GM10847 (cell line): Measurements from ENCODE around the gene CDKN2AIPNL.
A peak's percentile ranks its signal among the peaks of the same experiment; 100 is the strongest.

Source experiments
- POLR2A ChIP-seq: IDR thresholded peaks from 2 replicates; pipeline ENCODE4 v1.6.1; 2011; ENCODE audit not compliant: insufficient read length; ENCODE audit errors: extremely low read depth

CDKN2AIPNL gene, protein sequence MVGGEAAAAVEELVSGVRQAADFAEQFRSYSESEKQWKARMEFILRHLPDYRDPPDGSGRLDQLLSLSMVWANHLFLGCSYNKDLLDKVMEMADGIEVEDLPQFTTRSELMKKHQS

DNA sequence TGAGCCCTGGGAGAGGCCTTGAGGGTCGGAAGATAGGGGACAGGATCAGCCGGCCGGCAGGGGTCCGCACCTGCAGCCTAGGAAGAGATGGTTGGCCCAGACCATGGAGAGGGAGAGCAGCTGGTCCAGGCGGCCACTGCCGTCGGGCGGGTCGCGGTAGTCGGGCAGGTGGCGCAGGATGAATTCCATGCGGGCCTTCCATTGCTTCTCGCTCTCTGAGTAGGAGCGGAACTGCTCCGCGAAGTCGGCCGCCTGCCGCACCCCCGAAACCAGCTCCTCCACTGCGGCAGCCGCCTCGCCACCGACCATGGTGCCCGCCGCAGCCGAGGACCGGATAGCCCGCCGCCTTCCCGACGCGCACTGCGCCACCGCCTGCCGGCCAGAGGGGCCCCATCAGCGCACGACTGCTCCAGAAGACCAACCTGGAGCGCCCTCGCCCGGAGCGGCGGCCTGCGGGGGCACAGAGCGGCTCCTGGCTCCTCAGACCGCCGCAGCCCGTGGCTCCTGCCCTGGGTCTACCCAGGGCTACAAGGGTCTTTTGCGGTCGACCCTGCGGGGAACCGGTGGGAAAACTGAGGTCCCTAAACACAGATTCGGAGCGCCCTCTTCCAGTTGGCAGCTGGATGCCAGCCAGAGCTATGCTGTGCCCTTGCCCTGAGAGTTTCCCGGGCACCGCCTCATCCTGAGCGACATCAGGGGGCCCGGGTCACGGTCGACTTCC, at the start of gene CDKN2AIPNL:
Gene CDKN2AIPNL, minus strand, starts transcription at position 336 of the 721 bp plus-strand sequence. Its CDS starts 27 bp downstream, at position 309.
- TF ChIP-seq POLR2A = peak; percentile 83

DNA sequence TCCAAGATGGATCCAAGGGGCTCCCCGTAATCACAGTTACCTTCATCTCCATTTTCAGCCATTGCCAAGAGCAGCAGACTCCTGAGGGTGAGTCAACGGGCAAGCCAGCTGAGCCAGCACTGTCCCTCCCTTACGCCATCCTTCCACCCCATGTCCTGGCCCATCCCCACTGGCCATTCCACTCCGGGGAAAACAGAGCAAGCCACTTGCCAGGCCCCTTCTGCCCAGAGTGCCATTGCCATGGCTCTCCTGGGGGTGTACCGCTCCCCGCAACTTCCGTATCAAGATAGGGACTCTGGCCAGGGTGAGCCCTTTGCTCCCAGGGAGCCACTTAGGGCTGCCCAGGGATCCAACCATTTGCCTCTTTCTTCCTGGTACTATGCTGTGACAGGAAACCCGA, 48.9 kb upstream of the CDKN2AIPNL start:
- TF ChIP-seq POLR2A = no peak

DNA sequence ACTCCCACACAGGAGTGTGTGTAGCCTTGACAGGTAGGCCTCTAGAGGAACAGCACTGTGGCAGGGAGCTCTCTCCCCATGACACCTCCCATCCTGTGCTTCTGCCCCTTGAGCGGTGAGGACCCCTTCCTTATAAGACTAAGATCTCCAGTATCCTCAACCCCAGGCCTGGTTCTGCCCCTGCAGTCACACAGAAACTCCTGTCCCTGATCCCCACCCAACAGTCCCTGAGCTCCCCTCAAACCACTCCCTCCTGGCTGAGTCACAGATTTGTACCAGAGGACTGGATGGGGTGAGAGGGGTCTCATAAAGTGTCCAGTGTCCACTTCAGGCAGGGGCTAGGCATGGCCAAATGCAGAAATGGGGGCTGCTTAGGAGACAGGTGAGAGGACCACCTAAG, 47.8 kb upstream of the CDKN2AIPNL start:
- TF ChIP-seq POLR2A = no peak

DNA sequence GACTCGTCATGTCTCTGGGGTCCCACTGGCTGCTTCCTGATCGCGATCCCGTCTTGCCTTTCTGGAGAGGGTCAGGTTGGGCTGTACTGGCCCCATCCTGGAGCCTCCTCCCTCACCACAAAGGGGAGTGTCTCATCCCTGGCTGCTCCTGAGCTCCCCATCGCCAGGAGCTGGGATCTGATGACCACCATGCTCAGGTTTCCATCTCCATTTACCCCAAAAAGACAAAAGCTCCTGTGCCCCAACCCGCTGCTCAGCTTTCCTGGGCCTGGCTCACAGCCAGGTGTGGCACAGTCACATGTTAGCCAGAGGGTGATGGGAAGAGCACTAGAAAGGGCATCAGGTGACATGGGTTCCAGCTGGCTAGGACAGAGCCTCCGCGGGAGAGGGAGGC, 47.3 kb upstream of the CDKN2AIPNL start:
- TF ChIP-seq POLR2A = no peak

DNA sequence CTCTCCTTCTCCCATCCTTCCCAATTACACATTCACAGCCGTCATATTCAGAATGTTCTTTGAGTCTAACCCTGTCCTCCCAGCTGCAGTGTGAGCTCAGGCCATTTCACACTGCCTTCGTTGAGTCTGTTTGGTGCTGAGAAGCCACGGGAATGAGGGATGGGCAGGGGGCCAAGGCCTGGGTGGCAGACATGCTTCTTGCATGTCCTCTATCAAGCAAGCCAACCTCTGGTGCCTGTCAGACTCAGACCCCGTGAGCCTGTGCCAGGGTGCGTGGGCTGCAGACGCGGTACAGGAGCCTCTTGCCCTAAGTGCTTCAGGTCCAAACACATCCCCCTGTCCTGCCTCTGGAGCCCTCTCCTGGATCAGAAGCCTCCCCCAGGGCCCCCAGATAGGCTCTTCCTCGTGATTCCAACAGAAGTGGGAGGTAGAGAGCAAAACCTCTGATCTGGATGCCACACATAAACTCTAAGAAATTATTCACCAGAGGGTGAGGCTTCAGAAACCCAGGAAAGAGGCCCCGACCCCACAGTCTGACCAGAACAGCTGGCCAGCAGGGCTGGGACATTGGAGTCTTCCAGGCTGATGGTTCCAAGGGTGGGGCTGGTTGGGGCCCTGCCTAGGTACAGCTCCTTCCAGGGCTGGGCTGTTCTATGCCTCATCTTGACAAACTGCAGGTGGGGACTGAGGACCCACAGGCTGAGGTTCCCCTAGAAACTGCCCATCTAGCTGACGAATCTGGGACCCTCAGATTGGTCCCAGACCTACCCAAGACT, 46.7 kb upstream of the CDKN2AIPNL start:
- TF ChIP-seq POLR2A = no peak

DNA sequence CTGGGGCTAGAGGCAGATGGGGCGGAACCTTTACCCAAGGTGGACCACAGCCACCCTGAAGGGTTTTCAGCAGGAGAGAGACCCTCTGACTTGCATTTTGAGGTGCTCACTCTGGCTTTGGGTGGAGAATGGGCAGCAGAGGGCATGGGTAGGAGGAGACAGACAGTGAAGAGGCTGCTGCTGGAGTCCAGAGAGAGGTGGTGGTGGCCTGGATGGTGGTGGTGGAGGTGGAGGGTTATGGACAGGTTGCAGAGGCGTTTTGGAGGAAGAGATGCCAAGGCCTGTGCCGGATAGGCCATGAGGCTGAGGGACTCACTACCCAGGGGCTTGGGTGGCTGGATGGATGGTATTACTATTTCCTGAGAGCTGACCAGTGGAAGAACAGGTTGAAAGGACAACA, 46.1 kb upstream of the CDKN2AIPNL start:
- no peak for TF ChIP-seq POLR2A

DNA sequence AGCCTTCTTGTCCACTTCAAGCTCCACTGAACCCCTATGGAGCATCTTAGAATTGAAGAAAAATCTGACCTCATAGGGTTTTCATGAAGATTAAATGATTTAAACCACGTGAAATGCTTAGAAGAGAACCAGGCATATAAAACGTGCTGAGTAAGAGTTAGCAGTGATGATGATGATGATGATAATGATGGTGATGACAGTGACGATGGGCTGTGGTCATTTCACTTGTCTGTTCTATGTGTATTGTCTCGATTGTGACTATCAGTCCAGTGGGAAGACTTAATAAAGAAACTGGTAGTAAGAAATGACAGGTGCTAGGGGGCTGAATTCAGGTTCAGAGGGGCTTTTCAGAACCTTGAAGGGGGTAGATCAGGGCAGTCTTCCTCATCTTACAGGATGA, 45.1 kb upstream of the CDKN2AIPNL start:
- TF ChIP-seq POLR2A = no peak

DNA sequence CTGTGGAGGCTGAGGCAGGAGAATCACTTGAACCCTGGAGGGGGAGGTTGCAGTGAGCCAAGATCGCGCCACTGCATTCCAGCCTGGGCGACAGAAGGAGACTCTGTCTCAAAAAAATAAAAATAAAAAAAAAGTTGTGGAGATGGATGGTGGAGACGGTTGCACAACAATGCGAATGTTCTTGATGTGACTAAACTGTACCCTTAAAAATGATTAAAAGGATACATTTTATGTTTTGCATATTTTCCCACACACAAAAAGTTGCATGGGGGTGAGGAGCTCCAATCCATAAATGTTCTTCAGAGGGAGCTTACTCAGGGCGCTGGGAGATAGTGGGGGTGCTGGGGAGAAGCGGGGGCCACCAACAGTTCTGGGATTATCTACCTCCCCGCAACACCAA, 43.8 kb upstream of the CDKN2AIPNL start:
- no peak for TF ChIP-seq POLR2A

DNA sequence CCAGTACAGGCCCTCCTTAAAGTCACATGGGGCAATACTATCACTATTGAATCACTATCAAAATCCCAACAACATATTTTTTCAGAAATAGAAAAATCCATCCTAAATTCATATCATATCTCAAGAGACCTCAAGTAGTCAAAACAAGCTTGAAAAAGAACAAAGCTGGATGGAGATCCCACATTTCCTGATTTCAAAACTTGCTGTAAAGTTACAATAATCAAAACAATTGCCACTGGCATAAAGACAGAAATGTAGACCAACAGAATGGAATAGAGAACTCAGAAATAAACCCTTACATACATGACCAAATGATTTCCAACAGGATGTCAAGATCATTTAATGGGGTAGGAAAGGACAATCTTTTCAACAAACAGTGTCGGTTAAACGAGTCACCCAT, 41.3 kb upstream of the CDKN2AIPNL start:
- TF ChIP-seq POLR2A = no peak

DNA sequence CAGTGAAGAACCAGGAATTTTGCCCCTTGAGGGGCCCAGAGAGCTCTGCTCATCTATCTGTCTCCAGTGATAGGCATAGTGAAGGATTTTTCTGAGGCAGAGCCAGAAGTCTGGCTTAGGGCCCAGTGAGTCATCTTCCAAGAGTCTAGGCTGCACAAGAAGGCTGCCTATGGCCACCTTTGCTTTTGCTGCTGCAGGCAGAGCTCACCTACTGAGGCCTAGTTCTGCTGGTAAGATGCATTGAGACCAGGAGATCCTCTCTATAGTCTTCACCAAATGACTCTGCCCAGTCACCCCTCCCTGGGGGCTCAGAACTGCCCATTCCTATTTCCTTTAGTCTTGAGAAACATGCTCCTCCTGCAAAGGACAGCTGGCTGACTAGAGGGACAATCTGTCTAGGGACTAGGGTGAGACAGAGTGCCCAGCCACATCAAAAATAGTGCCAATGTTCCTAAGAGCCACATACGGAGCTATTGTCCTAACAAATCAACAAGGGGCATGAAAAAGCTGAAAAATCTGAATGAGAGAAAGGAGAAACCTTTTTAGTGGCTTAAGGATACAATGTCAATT, 40.3 kb upstream of the CDKN2AIPNL start:
- TF ChIP-seq POLR2A = no peak

DNA sequence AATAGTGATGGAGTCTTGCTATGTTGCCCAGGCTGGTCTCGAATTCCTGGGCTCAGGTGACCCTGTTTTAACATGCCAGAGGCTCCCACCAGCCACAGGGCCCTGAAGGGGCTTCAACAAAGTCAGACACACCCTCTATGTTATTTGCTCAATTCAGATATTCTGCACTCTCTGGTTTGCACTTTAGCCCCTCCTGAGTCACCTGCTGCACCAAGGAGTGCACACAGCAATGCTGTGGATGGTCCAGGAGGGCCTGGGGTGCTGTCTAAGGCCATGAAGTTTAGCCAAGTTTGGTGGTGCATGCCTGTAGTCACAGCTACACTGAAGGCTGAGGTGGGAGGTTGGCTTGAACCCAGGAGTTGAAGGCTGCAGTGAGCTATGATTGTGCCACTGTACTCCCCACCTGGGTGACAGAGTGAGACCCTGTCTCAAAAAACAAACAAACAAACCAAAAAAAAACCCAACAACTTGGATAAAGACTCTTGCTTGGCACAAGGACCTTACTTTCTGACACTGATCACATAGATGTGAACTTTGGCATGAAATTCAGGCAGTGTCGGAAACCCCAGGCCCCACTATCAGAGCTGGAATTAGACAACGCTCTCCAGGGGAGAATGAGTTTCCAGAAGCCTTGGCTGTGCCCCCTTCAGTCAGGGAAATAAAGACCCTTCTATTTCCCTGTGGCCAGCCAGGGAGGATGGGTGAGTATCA, 39.7 kb upstream of the CDKN2AIPNL start:
- no peak for TF ChIP-seq POLR2A

DNA sequence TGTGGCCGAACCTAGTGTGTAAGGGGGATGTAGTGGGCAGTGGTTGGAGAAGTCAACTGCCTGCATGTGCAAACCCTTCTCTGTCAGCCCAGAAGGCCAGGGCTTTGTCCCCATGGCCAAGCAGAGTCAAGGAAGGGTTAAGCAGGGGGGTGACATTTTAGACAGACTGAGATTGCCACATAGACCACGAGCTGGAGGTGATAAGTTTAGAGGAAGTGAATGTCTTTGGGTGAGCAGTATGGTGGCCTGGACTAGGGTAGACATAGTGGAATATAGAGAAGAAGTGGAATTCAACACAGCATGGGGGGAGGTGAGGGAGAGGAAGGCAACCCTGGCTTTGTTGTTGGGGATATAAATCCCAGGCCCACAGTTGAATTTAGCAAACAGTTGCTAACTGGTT, 38.7 kb upstream of the CDKN2AIPNL start:
- no peak for TF ChIP-seq POLR2A

DNA sequence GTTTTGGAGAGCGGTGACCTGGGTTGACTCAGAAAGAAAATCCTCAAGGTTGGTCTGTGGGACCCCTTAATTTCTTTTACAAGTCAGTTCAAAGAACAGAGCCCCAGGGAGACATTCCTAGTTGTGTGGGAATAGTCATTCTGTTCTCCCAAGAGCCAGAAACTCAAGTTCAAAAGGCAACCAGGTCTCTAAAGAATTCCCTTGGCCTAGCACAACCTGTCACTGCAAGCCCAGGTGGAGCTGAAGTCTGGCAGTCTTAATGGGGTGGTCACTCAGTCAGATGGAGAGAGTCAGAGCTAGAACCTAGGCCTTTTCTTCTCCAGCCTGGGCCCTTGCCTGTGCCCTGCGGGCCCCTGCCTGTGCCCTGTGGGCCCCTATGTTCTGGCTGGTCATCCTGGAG, 37.5 kb upstream of the CDKN2AIPNL start:
- TF ChIP-seq POLR2A = no peak

DNA sequence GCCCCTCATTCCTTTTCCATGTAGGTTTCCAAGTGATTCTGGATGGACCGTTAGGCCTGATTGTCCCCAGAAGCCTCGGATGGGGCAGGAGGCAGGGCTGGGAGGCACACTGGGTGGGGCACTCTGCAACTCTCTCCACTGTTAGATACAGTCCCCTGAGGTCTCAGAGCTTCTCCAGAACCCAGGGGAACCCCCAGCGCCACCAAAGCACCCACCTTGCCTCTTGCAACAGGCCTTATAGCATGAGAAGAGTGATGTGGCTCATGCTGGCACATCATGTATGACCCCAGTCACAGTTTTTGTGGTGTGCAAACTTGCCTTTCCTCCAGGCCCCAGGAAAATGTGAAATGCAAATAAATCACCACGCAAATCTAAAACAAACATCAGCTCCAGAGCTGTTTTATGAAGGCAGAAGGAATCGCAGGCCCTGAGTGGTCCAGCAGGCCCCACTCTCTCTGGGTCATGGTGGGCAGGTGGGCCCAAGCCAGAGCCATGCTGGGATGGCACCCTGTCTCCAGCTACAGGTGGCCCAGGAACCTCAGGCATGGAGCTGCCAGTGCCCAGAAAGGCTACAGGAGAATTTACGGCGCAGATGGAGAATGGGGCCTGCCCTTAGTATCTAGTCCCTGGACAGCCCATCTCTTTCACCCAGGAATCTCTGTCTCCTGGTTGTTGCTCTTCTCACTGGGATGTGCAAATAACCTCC, 36.3 kb upstream of the CDKN2AIPNL start:
- no peak for TF ChIP-seq POLR2A

DNA sequence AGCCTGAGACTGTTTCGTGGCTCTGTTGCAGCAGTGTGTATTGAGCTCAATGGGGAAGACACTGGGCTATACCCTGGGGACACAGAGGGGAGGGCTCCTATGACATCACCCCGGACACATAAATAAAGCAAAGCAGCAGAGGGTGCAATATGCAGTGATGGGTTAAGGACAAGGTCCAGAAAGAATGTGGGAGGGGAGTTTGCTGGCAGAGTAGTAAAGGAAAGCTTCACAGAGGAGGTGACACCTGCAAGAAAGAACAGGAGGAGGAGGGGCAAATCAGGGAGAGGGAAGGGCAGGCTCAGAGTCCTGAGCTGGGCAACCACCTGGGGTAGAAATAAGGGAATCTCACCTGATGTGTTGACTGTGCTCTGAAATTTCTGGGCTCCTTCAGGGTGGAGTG, 35.3 kb upstream of the CDKN2AIPNL start:
- TF ChIP-seq POLR2A = no peak
